Sigmoid colon (tissue), 4 donors: Measurements from ENCODE around the gene MEF2D.

Experiments
- CTCF ChIP-seq, 4 experiments: fragments of 450-650 bp in 3 of 4; fragments of 200-600 bp in 1 of 4; IDR thresholded peaks; one replicate each; pipeline ENCODE4 v1.5.1; 2016 to 2019; ENCODE audit warnings: antibody characterized with exemption in 4 of 4, mild to moderate bottlenecking in 3 of 4, moderate library complexity in 2 of 4
- EP300 ChIP-seq, 4 donors: sonication (generic); formaldehyde crosslinking; IDR thresholded peaks; one replicate each; pipeline ENCODE4 v1.6.1; 2017; ENCODE audit warnings: antibody characterized with exemption in 4 of 4
- POLR2A ChIP-seq, 2 donors: fragments of 450-650 bp; IDR thresholded peaks; one replicate each; pipeline ENCODE4 v1.6.1; 2016; ENCODE audit warnings: antibody characterized with exemption in 2 of 2, mild to moderate bottlenecking in 2 of 2, moderate library complexity in 2 of 2
- POLR2AphosphoS5 ChIP-seq, 4 donors: sonication (generic); formaldehyde crosslinking; IDR thresholded peaks; one replicate each; pipeline ENCODE4 v1.6.1; 2017; ENCODE audit warnings: antibody characterized with exemption in 4 of 4

GRCh38 chr1:156432669-156433018 lies 67.9 kb downstream of the MEF2D start:
- TF ChIP-seq CTCF (IDR thresholded peaks at IDR 0.05) (no peak), POLR2A (IDR thresholded peaks at IDR 0.05) (no peak), EP300 (IDR thresholded peaks at IDR 0.05) (no peak), POLR2AphosphoS5 (IDR thresholded peaks at IDR 0.05) (no peak)
